Measurements from ENCODE around the gene PLXNC1.

GRCh38 chr12:94228488-94228907, 80.1 kb downstream of the PLXNC1 start:
- TF ChIP-seq, protein P1, sequence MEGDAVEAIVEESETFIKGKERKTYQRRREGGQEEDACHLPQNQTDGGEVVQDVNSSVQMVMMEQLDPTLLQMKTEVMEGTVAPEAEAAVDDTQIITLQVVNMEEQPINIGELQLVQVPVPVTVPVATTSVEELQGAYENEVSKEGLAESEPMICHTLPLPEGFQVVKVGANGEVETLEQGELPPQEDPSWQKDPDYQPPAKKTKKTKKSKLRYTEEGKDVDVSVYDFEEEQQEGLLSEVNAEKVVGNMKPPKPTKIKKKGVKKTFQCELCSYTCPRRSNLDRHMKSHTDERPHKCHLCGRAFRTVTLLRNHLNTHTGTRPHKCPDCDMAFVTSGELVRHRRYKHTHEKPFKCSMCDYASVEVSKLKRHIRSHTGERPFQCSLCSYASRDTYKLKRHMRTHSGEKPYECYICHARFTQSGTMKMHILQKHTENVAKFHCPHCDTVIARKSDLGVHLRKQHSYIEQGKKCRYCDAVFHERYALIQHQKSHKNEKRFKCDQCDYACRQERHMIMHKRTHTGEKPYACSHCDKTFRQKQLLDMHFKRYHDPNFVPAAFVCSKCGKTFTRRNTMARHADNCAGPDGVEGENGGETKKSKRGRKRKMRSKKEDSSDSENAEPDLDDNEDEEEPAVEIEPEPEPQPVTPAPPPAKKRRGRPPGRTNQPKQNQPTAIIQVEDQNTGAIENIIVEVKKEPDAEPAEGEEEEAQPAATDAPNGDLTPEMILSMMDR (IDR thresholded peaks at IDR 0.05; ENCODE audit: low read length) = no peak
- TF ChIP-seq EZH2phosphoT487 (IDR thresholded peaks at IDR 0.05; ENCODE audit: low read length) (no peak), EZH2 (optimal IDR thresholded peaks at IDR 0.05; ENCODE audit: low read depth, low read length) (no peak)

All from MM.1S (cell line).